Measurements from ENCODE around the gene TBCK.

DNA sequence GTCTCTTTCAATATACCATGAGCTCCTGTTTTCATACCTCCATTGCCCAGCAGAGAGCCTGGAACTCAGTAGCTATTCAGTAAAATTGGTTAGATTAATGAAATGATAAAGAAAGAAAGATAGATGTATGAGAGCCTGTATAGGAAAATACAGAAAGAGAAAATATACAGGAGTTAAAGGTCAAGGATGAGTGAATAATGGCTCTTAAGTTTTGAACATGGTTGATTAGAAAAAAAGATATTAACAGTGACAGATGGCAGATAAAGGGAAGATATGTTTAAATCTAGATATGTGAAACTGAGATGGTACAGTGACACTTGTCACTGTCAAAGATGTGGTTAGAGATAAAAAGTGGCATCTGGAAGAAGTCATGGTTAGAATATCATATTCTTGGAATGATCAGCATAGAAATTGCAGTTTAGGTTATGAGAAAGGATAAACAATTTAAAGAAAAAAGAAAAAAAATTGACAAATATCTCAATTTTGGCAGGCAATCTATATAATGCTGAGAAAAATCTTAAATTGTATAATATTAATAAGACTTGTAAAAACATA, 179.2 kb downstream of the TBCK start:
- TF ChIP-seq, protein P1, sequence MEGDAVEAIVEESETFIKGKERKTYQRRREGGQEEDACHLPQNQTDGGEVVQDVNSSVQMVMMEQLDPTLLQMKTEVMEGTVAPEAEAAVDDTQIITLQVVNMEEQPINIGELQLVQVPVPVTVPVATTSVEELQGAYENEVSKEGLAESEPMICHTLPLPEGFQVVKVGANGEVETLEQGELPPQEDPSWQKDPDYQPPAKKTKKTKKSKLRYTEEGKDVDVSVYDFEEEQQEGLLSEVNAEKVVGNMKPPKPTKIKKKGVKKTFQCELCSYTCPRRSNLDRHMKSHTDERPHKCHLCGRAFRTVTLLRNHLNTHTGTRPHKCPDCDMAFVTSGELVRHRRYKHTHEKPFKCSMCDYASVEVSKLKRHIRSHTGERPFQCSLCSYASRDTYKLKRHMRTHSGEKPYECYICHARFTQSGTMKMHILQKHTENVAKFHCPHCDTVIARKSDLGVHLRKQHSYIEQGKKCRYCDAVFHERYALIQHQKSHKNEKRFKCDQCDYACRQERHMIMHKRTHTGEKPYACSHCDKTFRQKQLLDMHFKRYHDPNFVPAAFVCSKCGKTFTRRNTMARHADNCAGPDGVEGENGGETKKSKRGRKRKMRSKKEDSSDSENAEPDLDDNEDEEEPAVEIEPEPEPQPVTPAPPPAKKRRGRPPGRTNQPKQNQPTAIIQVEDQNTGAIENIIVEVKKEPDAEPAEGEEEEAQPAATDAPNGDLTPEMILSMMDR (conservative IDR thresholded peaks at IDR 0.05): no peak
- no peak for TF ChIP-seq ZFX (IDR thresholded peaks at IDR 0.05)
